Activated naive CD4-positive, alpha-beta T cell treated with Interleukin-2 at 50 U/mL for 16 hours (primary cell): ENCODE data around the gene SUN2.
"Not testable (repeated sequence)": the region's sequence is repeated elsewhere in the genome, so short reads cannot be mapped to it uniquely, and the experiment has no call there.

Experiments used
- DNase-seq: peaks from one replicate; pipeline ENCODE4 v3.0.0-alpha.2; 2020

Gene SUN2

GRCh38 chr22:38755911-38756532 is at the start of gene SUN2:
Gene SUN2 (minus strand): TSS chr22:38755998. CDS start chr22:38752628, 3,370 bp downstream.
- peak; percentile 96 for DNase-seq

GRCh38 chr22:38805041-38805593 is 49.3 kb upstream of the SUN2 start:
- DNase-seq = not testable (repeated sequence)

GRCh38 chr22:38802671-38803121 is 46.9 kb upstream of the SUN2 start:
- no peak for DNase-seq

- no peak for DNase-seq
Measured at GRCh38 chr22:38799265-38800002, 43.6 kb upstream of the SUN2 start.

- DNase-seq = no peak
Measured at GRCh38 chr22:38798496-38798895, 42.7 kb upstream of the SUN2 start.

- no peak for DNase-seq
Measured at GRCh38 chr22:38796262-38796957, 40.6 kb upstream of the SUN2 start.

GRCh38 chr22:38795569-38795968 is 39.8 kb upstream of the SUN2 start:
- no peak for DNase-seq

- peak; percentile 94 for DNase-seq
Measured at GRCh38 chr22:38793721-38794466, 38.1 kb upstream of the SUN2 start, which contains the start of gene DNAL4. Gene DNAL4 (minus strand): TSS chr22:38794143. CDS start chr22:38782731, 11,412 bp downstream.

- DNase-seq = no peak
Measured at GRCh38 chr22:38793317-38793716, 37.5 kb upstream of the SUN2 start.

- peak; percentile 10 for DNase-seq
Measured at GRCh38 chr22:38792833-38793232, 37.0 kb upstream of the SUN2 start.

- no peak for DNase-seq
Measured at GRCh38 chr22:38789606-38790005, 33.8 kb upstream of the SUN2 start.

GRCh38 chr22:38788846-38789245 is 33.0 kb upstream of the SUN2 start:
- no peak for DNase-seq

- DNase-seq = no peak
Measured at GRCh38 chr22:38788021-38788816, 32.4 kb upstream of the SUN2 start.

GRCh38 chr22:38786631-38787030 is 30.8 kb upstream of the SUN2 start:
- DNase-seq = no peak

GRCh38 chr22:38784856-38785255 is 29.1 kb upstream of the SUN2 start:
- no peak for DNase-seq

GRCh38 chr22:38784035-38784434 is 28.2 kb upstream of the SUN2 start:
- DNase-seq = no peak

GRCh38 chr22:38783095-38783615 is 27.4 kb upstream of the SUN2 start:
- DNase-seq = no peak

GRCh38 chr22:38782402-38783094 is 26.8 kb upstream of the SUN2 start:
- no peak for DNase-seq

- no peak for DNase-seq
Measured at GRCh38 chr22:38781033-38781432, 25.2 kb upstream of the SUN2 start.

GRCh38 chr22:38777087-38777671 is 21.4 kb upstream of the SUN2 start:
- no peak for DNase-seq

GRCh38 chr22:38776086-38776485 is 20.3 kb upstream of the SUN2 start:
- no peak for DNase-seq
